Stimulated activated CD4-positive, alpha-beta T cell treated with anti-CD3 and anti-CD28 coated beads, Interleukin-2, amount 100 ng/mL, for 24 hours (primary cell): Measurements from ENCODE around the gene NSD2.

ENCODE experiments used
- DNase-seq, 2 donors: peaks; one replicate each; pipeline ENCODE4 v3.0.0-alpha.2; 2020

Gene NSD2

DNA sequence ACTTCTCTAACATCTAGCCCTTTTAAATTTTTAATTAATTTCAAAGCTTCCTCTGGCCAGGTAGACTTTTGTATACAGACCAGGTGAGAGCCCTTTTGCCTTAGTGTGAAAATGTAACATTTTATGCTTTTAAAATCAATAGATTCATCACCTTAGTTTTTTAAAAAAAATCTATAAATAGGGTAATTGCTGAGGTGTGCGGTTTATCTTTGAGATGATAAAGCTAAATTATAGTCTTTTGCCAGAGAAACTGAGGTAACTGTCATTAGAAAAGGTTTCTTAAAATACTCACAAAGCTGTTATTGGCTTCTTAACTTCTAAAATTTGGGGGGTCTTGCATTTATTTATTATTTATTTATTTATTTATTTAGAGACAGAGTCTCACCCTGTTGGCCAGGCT lies 74.7 kb downstream of the NSD2 start:
- DNase-seq, result no peak

DNA sequence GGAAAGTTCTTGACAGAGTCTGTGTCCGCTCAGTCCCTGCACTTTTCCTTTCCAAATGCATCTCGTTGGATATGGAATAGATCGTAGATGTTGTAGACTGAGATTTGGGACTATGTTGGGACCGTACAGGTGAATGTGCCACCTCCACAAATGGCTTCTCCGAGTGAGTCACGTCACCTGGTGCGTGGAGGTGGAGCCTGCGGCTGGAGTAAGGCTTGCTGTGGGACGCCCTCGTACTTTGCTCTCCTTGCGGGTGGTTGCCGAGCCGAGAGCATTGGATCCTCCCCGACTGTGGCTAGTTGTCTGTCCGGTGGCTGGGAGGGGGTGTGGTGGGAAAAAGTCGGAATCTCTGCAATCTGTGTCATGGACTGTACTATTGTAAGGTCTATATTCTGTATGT lies 77.0 kb downstream of the NSD2 start:
- no peak for DNase-seq

DNA sequence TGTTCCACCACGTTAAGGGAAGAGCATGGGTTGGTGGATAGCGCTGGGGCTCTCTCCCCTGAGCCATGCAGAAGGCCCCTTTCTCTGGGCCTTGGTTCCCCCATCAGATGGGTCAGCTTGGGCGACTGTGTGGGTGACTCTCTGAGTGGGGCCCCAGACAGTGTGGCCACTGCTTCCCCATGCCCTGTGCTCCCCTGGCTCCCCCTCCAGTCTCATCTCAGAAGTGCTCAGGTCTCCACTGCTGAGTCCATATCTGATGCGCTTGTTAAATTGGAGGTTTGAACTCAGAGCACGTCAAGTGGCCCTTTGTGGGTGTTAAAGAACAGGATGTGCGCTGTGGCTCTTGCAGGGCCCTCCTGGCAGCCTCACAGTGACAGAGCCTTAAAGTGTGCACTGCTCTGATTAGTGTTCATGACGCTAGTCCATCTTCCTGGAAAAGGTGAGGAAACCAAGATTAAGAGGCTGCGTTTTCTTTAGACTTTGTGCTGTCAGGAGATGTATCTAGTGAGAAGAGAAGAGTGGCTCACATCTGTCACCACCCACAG lies 77.8 kb downstream of the NSD2 start:
- DNase-seq, result no peak

DNA sequence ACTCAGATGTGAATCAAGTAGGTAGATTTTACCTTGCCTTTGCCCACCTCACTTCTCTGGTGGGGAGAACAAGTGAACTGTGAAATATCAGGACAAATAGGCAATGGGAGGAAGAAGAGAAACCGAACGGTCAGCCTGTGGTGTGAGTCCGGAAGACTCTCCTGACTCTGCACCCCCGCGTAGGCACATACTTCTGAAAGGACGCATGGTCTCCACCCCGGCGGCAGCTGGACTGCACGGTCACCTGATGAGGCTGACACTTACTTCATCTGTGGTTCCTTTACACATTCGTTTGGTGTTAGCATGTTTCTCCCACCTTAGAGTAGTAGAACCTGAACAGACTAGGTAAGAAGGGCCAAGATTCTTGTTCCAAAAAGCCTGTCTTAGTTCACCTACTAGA lies 79.2 kb downstream of the NSD2 start:
- DNase-seq, result no peak

DNA sequence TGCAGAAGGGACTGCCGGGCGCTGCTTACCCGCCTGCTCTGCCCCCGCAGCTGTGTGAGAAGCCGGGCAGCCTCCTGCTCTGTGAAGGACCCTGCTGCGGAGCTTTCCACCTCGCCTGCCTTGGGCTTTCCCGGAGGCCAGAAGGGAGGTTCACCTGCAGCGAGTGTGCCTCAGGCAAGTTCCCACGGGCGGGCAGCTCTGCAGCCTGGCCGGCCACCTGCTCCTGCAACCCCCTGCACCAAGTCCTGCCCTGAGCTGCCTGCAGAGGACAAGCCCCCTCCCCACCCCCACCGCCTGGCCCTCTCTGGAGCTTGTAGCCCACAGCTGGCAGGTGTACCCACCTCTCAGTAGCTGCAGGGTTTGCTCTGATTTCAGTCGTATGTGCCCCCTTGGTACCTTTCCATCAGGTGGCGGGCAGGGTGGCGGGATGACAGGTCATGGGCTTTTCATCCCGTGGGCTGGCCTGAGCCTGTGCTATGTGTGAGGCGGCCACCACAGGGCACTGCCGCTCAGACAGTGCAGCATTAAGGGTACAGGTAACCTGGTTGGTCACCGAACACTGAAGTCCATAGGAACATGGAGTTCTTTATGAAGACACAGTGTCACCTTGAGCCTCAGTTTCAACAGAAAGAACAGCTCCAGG lies 81.0 kb downstream of the NSD2 start:
- no peak for DNase-seq

DNA sequence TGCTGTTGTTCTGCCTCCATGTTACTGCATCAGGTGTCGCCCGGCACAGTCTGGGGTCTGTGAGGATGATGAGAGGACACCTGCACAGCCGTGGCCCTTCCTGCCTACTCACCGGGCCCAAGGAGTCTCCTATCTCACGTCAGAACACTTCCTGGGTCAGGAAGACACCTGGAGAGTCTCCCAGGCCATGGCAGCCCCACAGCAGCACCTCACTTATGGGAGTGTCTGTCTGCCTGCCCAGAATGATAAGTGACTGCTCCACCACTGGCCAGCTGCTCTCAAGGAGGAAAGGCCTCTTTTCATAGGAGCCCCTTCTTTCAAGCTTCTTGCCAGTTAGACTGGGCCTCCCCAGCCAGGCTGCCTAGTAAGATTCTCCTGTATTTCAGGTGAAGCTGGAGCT lies 81.5 kb downstream of the NSD2 start:
- no peak for DNase-seq

DNA sequence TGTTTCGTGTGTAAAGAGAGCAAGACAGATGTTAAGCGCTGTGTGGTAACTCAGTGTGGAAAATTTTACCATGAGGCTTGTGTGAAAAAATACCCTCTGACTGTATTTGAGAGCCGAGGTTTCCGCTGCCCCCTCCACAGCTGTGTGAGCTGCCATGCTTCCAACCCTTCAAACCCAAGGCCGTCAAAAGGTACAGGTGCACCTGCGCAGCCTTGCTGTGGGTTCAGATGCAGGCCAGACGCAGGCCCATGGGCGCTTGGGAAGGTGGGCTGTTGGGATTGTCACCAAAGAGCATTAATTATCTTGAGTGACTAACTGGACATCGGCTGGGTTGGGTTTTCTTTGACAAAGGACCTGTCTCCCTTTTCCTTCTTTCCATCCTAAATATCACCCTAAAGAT lies 82.1 kb downstream of the NSD2 start:
- no peak for DNase-seq

DNA sequence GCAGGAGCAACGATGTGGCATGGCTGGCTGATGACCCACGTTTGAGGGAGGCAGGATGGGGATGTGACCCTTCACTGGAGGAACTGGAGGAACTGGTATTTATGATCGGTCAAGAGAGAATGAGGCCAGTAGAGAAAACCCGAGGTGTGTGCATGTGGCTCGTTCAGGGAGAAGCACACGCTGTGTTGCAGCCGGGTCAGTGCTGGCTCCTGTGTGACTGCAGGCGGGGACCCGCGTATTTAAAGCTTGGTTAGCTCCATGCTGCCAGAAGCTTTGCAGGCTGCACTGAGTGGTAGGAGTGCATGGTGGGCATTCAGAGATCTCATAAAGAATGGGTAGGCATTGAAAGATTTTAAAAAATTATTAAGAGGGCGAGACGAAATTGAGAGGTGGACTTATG lies 85.4 kb downstream of the NSD2 start:
- no peak for DNase-seq

DNA sequence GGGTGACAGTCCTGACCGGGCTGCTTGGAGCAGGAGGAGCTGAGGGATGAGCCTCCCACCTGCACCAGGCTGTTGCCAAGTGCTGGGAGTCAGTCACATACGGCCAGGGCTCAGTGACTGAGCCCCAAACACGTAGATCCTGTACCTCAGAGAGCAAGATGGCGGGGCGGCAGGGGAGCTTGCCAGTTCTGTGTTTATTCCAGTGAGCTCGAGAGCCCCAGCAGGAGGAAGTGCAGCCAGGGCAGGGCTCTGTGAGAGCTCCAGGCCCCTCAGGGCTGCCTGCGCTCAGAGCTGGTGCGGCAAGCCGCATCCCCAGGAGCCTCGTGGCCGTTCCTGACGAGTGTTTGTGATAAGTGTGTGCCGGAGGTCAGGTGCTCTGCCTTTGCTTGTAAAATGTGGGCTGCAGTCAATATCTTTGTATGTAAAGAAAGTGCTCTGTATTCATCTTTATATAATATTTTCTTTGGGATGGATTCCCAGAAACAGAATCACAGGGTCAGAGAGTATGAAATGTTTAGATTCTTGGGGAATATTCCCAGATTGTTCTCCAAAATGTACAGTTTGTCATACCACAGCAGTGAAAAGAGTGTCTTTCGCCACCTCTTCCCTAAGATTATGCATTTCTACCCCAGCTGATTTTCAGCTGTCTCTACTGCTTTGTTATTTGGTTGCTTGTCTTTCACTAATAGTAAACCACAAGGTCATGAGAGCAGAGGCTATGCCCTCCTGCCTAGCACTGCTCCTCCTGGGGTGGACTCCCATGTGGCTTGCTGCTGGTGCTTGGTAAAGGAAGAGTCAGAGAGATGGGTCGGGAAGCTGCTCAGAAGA lies 87.3 kb downstream of the NSD2 start:
- no peak for DNase-seq

DNA sequence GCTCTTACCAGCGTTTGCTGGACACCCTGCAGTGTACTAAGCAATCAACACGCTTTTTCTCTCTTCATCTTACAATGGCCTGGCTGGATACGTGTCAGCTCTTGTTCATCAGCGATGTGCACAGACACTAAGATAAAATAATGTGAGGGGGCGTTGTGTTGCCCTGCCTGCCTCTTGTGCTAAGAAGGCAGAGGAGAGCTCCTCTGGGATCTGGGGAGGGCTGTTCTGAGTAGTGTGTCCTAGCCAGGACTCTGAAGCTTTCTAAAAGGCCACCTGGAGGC lies 87.9 kb downstream of the NSD2 start:
- no peak for DNase-seq

DNA sequence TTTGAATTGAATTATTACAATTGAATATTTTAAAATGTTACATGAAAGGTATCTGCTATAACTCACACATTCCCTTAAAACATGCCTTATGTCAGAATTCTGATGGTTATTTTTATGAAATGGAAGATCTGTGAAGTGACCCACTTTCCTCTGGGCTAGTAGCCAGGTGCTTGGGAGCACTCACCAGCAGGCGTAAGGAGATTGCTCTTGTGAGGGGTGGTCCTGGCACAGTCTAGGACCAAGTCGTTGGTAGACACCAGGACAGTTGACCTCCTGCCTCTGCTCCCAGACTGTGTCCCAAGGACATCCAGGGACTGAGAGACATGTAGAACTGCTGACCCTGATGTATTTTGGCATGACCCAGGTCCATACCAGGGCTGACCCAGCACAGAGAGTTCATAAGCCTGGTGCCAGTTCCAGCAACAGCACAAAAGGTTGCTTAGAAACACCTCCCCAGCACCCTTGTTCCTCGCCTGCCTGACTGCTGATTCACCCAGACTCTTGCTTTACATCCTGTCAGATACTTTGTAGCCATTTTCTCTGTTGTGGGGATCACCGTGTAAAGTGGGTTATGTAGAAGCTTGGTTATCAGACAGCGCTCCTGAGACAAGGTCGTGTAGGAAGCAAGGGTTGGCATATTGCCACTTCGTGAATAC lies 89.1 kb downstream of the NSD2 start:
- DNase-seq, result no peak

DNA sequence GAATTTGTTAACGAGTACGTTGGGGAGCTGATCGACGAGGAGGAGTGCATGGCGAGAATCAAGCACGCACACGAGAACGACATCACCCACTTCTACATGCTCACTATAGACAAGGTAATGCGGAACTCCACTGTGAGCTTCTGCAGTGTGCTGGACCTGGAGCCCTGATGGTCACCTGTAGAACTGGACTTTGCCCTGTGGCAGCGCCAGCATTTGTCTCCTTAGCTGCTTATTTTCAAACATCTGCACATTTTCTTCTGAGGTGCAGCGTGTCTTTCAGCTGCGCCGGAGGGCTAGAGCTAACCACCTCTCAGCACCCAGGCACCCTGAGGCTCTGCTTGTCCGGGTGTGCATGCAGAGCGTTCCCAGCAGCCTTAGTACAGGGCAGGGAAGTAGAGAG lies 89.8 kb downstream of the NSD2 start:
- no peak for DNase-seq

DNA sequence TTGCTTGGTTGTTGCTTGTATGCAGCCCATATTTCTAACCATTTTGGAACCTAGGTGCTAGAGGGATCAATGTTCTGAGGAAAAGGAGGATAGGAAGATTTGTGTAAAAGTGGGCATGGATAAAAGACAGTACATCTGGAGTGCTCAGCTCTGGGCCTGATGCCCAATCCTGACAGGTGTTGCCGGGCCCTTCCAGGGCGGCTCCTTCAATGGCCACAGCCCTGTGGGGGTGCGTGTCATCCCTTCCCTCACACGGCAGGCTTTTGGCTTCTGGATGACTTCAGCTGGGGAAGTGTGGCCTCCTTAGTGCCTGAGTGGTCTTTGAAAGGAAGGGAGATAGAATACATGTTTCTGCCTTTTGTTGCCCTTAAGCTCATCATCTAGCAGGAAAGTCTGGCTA lies 90.4 kb downstream of the NSD2 start:
- no peak for DNase-seq

DNA sequence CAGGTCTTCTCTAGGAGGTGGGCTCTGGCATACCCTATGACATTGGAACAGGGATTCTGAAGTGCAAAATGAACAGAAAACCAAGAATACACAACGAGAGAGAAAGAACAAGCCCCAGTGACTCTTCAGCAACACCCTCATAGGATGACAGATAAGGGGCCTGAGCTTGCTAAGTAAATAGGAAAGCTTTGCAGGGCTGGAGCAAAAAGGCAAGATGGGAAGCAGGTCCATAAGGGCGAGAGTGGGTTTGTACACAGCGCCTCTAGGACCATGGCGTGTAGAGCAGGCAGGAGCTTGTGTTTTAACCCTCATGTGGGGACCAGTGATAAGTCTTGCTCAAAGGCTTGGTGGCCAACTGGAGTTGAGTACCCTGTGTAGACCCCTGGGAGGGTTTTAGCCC lies 91.8 kb downstream of the NSD2 start:
- no peak for DNase-seq

DNA sequence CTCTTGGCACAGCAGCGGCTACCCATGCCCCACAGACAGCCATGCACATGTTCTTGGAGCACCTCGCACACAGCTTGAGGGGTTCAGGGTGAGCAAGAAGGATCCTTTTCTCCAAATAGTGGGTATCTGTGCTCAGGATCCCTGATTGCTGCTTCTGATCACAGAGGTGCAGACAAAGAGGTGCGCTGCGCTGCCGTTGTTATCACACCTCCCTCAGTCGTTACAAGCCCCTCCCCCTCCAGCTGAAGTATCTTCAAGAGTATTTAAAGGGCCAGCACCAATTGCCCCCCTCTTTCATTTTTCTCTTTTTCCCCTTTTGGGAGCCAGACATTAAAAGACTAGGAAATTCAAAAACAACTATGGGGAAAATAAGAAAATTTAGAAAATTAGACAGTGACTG lies 93.2 kb downstream of the NSD2 start:
- no peak for DNase-seq

DNA sequence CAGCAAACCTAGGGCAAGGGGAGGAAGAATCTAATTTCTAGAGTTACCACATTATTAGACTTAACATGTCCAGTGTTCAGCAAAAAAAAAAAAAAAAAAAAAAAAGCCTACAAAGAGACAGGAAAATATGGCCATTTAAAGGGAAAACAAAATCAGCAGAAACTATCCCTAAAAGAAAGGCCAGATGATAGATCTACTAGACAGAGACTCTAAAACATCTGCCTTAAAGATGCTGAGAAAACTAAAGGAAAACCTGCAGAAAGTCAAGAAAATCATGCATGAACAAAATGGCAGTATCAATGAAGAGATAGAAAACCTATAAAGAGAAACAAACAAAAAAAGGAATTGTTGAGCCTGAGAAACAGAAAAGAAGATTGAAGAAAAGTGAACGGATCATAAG lies 93.8 kb downstream of the NSD2 start:
- DNase-seq, result no peak

DNA sequence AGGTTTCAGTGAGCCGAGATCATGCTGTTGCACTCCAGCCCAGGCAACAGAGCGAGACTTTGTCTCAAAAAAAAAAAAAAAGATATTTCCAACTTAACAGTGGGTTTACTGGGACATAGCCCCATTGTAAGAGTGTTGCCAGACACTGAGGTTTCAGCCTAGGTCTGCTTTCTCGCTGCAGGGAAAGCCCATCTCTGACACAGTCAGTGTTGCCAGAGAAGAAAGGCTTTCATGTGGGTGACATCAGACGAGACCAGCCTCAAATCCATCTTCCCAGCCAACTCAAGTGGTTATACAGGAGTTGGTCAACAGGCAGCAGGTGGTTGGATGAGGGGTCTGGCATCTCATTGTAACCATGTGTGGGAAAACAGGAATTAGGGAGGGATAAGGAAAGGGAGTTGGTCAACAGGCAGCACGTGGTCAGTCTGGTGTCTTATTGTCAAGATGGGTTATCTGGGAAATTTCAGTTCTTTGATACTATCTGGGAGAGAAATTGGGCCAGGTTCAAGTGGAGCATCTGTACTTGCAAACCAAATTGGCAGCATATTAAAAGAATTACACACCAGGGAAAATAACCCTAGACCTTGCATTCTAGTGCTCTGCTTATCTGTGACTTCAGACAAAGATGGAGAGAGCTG lies 96.4 kb downstream of the NSD2 start:
- no peak for DNase-seq

DNA sequence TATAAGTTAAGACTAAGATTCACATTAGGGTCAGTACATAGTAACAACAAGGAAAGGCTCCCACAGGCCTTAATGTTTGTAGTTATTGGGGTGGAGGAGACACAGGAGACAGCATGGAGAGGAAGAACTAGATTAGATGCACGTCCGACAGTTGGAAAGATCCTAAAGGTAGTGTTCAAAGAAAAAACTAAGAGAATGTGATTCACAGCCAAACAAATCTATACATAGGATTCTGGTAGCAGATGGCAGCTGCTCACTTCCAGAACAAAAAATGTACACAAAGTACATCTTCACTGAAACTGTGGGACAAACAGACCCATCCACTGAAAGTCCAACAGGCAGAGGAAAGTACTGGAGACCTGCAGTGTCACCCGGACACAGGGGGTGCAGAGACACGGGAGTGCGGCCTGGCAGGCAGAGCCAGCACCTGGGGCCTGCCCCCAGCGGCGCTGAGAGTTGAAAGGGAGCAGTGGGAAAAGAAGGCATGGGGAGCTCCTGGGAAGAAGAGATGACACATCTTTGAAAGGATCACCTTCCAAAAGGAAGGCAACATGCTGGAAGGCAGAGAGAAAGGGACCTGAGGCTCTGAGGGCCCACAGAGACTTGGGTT lies 97.6 kb downstream of the NSD2 start:
- no peak for DNase-seq

DNA sequence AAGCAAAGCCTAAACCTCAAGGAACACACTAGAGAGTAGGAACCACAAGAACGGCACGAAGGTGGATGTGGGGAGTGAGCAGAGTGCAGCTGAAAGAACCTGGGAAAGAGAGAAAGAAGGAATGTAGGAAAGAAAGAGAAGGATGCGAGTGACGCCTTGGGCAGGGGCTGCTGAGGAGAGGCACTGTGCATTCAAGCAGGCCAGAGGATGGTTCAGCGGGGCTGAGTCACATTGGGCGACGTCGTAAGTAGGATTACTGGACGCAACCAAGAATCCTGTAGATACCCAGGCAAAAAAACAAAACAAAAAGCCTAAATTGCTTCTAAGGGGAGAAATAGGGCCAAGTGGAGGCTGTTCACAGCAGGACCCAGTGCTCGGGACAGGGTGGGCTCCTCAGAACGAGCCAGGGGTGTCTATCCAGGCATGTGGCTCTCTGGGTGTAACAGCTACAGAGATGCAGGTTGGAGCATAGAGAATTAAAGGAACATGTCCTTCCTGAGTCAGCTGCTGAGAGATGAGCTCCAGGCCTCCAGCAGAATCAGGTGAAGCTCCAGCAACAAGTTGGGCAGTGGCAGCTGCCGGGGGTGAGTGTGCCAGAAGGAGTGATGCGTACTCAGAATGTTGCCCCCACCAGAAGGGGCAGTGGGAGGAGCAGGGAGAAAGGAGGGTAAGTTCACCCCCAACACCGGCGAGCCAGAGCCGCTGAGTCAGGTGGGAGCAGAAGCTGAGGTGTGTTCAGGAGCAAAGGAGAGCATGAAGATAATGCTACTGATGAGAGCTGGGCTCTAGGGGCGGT lies 98.9 kb downstream of the NSD2 start:
- no peak for DNase-seq

DNA sequence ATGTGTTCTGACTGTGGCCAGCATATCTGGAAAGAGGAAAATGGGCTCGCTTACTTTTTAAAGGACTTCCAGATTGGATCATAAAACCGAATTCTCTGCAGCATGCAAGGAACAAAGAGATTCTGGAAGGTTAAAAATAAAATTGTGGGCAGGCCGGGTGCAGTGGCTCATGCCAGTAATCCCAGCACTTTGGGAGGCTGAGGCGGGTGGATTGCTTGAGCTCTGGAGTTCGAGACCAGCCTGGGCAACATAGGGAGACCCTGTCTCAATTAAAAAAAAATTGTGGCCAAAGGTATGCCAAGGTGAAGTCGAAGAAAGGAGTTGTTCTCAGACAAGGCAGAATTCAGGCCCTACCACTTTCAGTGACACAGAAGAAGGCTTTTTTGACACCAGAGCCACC lies 99.7 kb downstream of the NSD2 start:
- DNase-seq, result no peak

DNA sequence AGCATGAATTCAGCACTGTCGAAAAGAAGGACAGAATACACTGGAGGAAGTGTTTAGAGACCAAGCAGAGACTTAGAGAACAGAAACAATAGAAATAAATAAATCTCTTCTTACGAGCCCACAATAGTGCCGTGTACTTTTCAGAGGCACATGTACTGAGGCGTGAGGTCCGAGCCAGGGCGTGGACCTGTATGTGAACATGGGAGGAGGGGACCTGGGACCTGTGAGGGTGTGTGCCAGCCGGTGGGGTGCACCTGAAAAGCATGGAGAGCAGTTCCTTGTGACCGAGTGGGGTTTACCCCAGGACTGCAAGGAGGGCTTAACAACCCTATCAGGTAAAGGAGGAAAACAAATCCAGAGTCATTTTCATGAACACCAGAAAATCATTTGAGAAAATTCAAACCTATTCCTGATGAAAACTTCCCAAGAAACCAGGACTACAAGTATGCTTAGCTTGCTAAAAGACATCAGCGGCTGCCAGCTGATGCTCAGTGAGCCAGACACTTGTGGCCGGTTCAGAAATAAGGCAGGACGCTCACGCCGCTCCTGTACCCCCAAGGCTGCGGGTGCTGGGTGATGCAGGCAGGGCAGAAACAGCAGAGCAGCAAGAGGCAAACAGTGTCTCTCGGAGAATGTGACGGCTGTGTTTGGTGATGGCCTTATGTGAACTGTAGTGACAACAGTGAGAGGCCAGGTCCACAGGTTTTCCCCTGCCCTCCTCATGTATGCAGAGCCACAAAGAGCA lies 100.4 kb downstream of the NSD2 start:
- no peak for DNase-seq

DNA sequence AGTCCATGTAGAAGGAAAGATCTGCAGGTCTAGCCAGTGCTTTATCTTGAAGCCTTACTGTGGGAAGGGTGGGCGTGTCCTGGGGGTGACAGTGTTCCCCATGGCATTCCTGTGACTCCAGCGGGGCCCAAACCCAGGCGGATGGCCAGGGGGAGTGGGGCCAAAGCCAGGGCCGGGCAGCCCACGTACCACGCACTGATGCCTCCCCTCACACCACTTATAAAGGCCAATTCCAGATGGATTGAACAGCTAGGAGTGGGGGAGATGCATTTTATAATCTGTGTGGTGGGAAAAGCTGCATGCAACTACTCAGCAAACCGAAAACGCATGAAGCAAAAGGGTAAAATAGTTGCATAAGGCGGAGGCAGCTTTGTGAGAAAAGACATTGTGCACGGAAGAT lies 101.2 kb downstream of the NSD2 start:
- DNase-seq, result no peak
